ENCODE measurements around the gene CPNE8.

DNA sequence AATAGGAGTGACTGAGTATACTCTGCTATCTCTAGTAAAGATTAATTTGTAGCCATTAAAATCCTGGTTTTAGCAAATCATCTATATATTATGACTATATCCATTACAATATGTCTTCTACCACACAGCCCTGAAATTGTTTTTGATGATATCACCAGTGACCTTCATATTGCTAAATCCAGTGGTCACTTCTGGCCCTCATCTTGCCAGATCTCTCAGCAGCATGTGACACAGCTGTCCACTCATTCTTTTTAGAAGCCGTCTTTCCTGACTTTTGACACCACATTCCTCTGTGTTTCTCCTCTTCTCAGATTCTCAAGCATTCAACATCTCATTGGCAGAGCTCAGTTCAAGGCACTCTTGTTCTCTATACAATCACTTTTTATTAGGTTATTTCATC lies 54.9 kb downstream of the CPNE8 start:
- no peak for TF ChIP-seq POLR2A (IDR thresholded peaks at IDR 0.05)
- TF ChIP-seq, protein P1, sequence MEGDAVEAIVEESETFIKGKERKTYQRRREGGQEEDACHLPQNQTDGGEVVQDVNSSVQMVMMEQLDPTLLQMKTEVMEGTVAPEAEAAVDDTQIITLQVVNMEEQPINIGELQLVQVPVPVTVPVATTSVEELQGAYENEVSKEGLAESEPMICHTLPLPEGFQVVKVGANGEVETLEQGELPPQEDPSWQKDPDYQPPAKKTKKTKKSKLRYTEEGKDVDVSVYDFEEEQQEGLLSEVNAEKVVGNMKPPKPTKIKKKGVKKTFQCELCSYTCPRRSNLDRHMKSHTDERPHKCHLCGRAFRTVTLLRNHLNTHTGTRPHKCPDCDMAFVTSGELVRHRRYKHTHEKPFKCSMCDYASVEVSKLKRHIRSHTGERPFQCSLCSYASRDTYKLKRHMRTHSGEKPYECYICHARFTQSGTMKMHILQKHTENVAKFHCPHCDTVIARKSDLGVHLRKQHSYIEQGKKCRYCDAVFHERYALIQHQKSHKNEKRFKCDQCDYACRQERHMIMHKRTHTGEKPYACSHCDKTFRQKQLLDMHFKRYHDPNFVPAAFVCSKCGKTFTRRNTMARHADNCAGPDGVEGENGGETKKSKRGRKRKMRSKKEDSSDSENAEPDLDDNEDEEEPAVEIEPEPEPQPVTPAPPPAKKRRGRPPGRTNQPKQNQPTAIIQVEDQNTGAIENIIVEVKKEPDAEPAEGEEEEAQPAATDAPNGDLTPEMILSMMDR (IDR thresholded peaks at IDR 0.05), result no peak

Data from body of pancreas (tissue), 4 donors.